Keratinocyte (primary cell): ENCODE measurements around the gene TECRL. TPM values are rescaled to one million over a fixed set of nuclear protein-coding genes. Genes with fewer than 3 reads are reported as not detected.

ENCODE experiments used
- DNase-seq: peaks from one replicate; pipeline ENCODE4 v3.0.0-alpha.2; 2011; ENCODE audit warnings: low read depth, missing footprints, low spot score
- FAIRE-seq: peaks from 2 replicates; lab custom pipeline; 2011; peaks lifted over from hg19 to GRCh38; lab: Jason Lieb, UNC
- H2AFZ ChIP-seq: 2 replicates; pipeline ENCODE4 v1.6.0; 2012; ENCODE audit warnings: low read length, control low read depth, inconsistent platforms; ENCODE audit not compliant: control insufficient read depth
- H3K27ac ChIP-seq: 2 replicates; pipeline ENCODE4 v1.5.1; 2011; ENCODE audit warnings: low read length; ENCODE audit not compliant: control insufficient read depth, insufficient read depth
- H3K27me3 ChIP-seq: 3 replicates; pipeline ENCODE4 v1.6.0; 2011; ENCODE audit warnings: low read length; ENCODE audit not compliant: control insufficient read depth, insufficient read depth; ENCODE audit errors: extremely low read depth
- H3K36me3 ChIP-seq, 2 experiments: 2 replicates in 1 of 2; 3 replicates in 1 of 2; pipeline ENCODE4 v1.5.1; 2011; ENCODE audit warnings: low read length in 2 of 2, mild to moderate bottlenecking in 1 of 2; ENCODE audit not compliant: control insufficient read depth in 2 of 2, insufficient read depth in 2 of 2; ENCODE audit errors: extremely low read depth in 1 of 2
- H3K4me1 ChIP-seq: 3 replicates; pipeline ENCODE4 v1.5.1; 2011; ENCODE audit warnings: low read length; ENCODE audit not compliant: control insufficient read depth, insufficient read depth; ENCODE audit errors: extremely low read depth
- H3K4me2 ChIP-seq: 3 replicates; pipeline ENCODE4 v1.6.0; 2011; ENCODE audit warnings: low read depth, low read length; ENCODE audit not compliant: control insufficient read depth, insufficient read depth; ENCODE audit errors: extremely low read depth
- H3K4me3 ChIP-seq, 3 experiments: fragments of 200-600 bp in 1 of 3; sonication (generic) in 1 of 3; 2 replicates in 2 of 3; 3 replicates in 1 of 3; pipeline ENCODE4 v1.5.1; 2011 to 2016; ENCODE audit warnings: low read length in 3 of 3, mild to moderate bottlenecking in 3 of 3, control low read depth in 2 of 3, inconsistent platforms in 1 of 3, low read depth in 1 of 3, mixed read lengths in 1 of 3, mixed run types in 1 of 3, moderate library complexity in 1 of 3; ENCODE audit not compliant: control insufficient read depth in 2 of 3, insufficient read depth in 2 of 3; ENCODE audit errors: extremely low read depth in 1 of 3
- H3K79me2 ChIP-seq: 2 replicates; pipeline ENCODE4 v1.6.0; 2012; ENCODE audit warnings: low read length; ENCODE audit not compliant: control insufficient read depth, insufficient read depth
- H3K9ac ChIP-seq: 3 replicates; pipeline ENCODE4 v1.6.0; 2011; ENCODE audit warnings: low read length; ENCODE audit not compliant: control insufficient read depth, insufficient read depth; ENCODE audit errors: extremely low read depth
- H3K9me1 ChIP-seq: 3 replicates; pipeline ENCODE4 v1.6.0; 2011; ENCODE audit warnings: low read length; ENCODE audit not compliant: control insufficient read depth, insufficient read depth; ENCODE audit errors: extremely low read depth
- H3K9me3 ChIP-seq: 2 replicates; pipeline ENCODE4 v1.5.1; 2012; ENCODE audit warnings: low read depth, low read length; ENCODE audit not compliant: control insufficient read depth
- H4K20me1 ChIP-seq: 3 replicates; pipeline ENCODE4 v1.6.0; 2011; ENCODE audit warnings: low read length; ENCODE audit not compliant: control insufficient read depth, insufficient read depth; ENCODE audit errors: extremely low read depth
- EZH2 ChIP-seq: IDR thresholded peaks from one replicate; pipeline ENCODE4 v1.6.1; 2012; ENCODE audit warnings: inconsistent platforms, mild to moderate bottlenecking, low read length, moderate library complexity
- dilution Hi-C: fragments of 300-500 bp; cut with MboI; formaldehyde crosslinking; loops from one replicate; pipeline ENCODE4 v1.7.0; 2020; ENCODE audit warnings: low sequenced_read_pairs; ENCODE audit not compliant: extremely low pct_ligation_motif_present
- polyA plus RNA-seq, 5 experiments: library from polyadenylated mRNA; depleted of rRNA in 3 of 5; stranded (reverse) in 3 of 5; stranded (forward) in 1 of 5; unstranded in 1 of 5; fragments of >200 nt; gene quantifications; 1 replicate in 1 of 5; 2 replicates in 3 of 5; 3 replicates in 1 of 5; pipeline versions ENCODE4 v1.2.1 to v1.2.3, GENCODE V29; 2011 to 2012; ENCODE audit warnings: missing spikeins in 2 of 5, low read depth in 1 of 5, low replicate concordance in 1 of 5
- TF ChIP-seq, protein P1 (sequence below), 3 experiments: IDR thresholded peaks in 1 of 3; conservative IDR thresholded peaks in 1 of 3; optimal IDR thresholded peaks in 1 of 3; 2 replicates in 2 of 3; 3 replicates in 1 of 3; pipeline versions ENCODE3 to v1.5.1; 2011; ENCODE audit warnings: low read length in 3 of 3, mild to moderate bottlenecking in 3 of 3, moderate library complexity in 2 of 3, control low read depth in 1 of 3, inconsistent platforms in 1 of 3; ENCODE audit not compliant: insufficient read depth in 2 of 3; ENCODE audit errors: extremely low read depth in 1 of 3

Gene TECRL
- polyA plus RNA-seq, 1 donor (not counting 4 experiments of a cell fraction or from before 2014, with no cell fraction given), result not detected

DNA sequence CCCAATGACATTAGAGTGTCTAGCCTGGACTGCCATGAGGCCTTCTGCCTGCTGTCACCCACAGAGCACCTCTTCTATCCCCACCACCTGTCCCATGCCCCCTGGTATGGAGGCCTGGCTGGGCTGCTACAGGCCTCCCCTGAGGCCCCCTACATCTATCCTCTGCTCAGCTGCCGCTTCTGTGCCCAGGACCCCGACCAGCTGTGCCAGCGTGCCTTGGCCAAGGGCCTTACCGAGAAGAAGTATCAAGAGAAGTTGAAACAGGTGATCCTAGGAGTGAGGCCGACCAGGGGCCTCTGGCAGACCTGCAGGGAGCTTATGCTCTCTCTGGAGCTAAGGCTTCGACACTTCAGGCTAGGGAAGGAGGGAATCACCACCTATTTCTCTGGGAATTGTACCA lies 21.7 kb upstream of the TECRL start:
- DNase-seq (no peak), FAIRE-seq (no peak)
- Histone ChIP-seq H3K9ac (no peak overlapping the region), H3K27ac (no peak overlapping the region), H3K79me2 (no peaks in the 10 kb centered on the region), H3K4me1 (no peaks in the 10 kb centered on the region), H3K27me3 (no peaks in the 10 kb centered on the region), H3K9me1 (no peaks in the 10 kb centered on the region), H2AFZ (no peak overlapping the region), H4K20me1 (no peaks in the 10 kb centered on the region), H3K4me2 (no peak overlapping the region), H3K9me3 (no peaks in the 10 kb centered on the region), H3K4me3 (no peak overlapping the region), H3K36me3 (no peaks in the 10 kb centered on the region)
- TF ChIP-seq EZH2, result no peak
- TF ChIP-seq, protein P1, sequence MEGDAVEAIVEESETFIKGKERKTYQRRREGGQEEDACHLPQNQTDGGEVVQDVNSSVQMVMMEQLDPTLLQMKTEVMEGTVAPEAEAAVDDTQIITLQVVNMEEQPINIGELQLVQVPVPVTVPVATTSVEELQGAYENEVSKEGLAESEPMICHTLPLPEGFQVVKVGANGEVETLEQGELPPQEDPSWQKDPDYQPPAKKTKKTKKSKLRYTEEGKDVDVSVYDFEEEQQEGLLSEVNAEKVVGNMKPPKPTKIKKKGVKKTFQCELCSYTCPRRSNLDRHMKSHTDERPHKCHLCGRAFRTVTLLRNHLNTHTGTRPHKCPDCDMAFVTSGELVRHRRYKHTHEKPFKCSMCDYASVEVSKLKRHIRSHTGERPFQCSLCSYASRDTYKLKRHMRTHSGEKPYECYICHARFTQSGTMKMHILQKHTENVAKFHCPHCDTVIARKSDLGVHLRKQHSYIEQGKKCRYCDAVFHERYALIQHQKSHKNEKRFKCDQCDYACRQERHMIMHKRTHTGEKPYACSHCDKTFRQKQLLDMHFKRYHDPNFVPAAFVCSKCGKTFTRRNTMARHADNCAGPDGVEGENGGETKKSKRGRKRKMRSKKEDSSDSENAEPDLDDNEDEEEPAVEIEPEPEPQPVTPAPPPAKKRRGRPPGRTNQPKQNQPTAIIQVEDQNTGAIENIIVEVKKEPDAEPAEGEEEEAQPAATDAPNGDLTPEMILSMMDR (optimal IDR thresholded peaks at IDR 0.05 in 1 of 3, IDR thresholded peaks at IDR 0.05 in 1 of 3, conservative IDR thresholded peaks at IDR 0.05 in 1 of 3; ENCODE audit: extremely low read depth in 1 of 3, insufficient read depth in 2 of 3, low read length in 3 of 3), result no peak
- dilution Hi-C loops, result no loop called here

DNA sequence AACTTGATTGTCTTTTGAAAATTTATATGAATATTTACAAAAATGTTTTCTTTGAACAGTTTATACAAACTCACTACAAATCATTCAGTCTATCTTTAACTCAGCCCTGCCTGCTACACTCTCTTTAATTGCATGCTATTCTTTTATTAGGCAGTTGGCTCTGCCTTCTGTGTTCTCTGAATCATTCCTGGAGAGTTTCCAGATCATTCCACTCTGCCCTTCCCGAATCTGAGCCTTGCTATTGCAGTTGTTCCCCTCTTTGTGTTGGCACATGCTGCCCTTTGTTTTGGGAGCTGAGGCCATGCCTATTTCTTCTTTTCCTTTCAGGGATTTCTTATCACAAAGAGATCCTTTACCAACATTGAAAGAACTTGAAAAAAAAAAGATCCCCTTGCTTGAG lies 8.7 kb upstream of the TECRL start:
- no peak overlapping the region for H3K27ac ChIP-seq
- DNase-seq, result no peak
- peaks cover 3% of the 10 kb centered on the region for H3K4me1 ChIP-seq
- H3K9me1 ChIP-seq, result no peaks in the 10 kb centered on the region
- FAIRE-seq, result no peak
- peak overlapping the region; percentile 37 for H2AFZ ChIP-seq
- no peak for TF ChIP-seq EZH2
- TF ChIP-seq, protein P1 (optimal IDR thresholded peaks at IDR 0.05 in 1 of 3, IDR thresholded peaks at IDR 0.05 in 1 of 3, conservative IDR thresholded peaks at IDR 0.05 in 1 of 3; ENCODE audit: extremely low read depth in 1 of 3, insufficient read depth in 2 of 3, low read length in 3 of 3), result no peak
- no peaks in the 10 kb centered on the region for H3K79me2 ChIP-seq
- dilution Hi-C loops, result no loop called here
- no peaks in the 10 kb centered on the region for H4K20me1 ChIP-seq
- H3K27me3 ChIP-seq, result no peaks in the 10 kb centered on the region
- no peak overlapping the region for H3K9ac ChIP-seq
- H3K36me3 ChIP-seq, result no peaks in the 10 kb centered on the region
- H3K4me3 ChIP-seq, result no peak overlapping the region
- no peak overlapping the region for H3K4me2 ChIP-seq
- no peaks in the 10 kb centered on the region for H3K9me3 ChIP-seq
